ENCODE measurements around the gene SAMM50.

Gene SAMM50

DNA sequence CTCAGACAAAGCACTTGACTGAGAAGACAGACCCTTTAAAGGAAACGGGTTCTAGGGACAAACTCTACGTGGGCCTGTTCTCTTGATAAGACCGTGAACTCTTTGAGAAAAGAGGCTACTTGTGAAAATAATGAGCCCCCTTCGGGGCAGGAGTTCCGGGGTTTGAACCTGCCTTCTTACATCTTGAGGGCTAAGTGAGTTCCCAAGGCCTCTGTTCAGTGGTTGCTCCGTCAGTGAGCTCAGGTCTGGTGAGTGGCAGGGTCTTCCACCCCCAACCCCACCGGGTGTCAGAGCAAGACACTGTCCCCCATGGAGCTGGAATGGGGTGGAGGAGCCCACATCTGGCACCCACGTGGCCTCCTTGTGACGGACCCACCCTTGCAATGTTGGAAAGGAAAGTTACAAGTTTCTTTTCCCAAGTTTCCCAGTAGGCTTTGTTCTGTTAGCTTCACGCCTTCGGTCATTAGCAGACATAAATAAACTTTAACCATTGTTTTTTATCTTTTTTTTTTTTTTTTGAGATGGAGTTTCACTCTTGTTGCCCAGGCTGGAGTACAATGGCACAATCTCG is 6.3 kb upstream of the SAMM50 start:
- DNase-seq: no peak

DNA sequence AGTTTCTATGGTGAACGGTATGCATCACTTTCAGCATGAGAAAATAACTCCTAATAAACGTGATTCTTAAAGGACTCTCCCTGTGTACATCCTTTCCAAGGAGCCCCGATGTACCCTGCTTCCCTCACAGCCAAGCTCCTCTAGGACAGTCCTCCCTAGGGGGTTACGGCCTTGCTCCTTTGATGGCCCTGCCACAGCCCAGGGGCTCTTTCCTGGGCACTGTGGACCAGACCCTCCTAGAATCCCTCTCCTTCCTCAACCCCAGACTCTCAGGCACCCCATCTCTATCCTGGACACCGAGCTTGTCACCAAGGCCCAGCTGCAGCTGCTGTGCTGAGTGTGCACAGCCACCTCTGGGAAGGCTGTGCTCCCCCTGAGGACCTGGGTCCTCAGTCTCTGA is 3.9 kb upstream of the SAMM50 start:
- DNase-seq: no peak

DNA sequence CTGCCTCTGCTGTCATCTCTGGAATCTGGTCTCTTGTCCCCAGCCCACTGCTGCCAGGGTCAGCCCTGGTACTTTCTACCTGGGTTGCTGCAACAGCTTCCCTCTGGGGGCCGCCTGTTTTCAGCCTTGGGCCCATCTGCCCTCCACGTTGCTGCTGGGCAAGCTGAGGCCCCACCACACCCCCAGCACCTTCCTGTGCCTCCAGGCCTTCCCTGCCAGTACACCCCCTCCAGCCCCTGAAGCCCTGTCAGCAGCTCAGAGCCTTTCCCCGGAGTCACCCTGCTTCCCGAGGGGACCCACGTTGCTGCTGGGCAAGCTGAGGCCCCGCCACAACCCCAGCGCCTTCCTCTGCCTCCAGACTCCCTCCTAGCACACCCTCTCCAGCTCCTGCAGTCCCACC is 3.3 kb upstream of the SAMM50 start:
- DNase-seq: no peak

DNA sequence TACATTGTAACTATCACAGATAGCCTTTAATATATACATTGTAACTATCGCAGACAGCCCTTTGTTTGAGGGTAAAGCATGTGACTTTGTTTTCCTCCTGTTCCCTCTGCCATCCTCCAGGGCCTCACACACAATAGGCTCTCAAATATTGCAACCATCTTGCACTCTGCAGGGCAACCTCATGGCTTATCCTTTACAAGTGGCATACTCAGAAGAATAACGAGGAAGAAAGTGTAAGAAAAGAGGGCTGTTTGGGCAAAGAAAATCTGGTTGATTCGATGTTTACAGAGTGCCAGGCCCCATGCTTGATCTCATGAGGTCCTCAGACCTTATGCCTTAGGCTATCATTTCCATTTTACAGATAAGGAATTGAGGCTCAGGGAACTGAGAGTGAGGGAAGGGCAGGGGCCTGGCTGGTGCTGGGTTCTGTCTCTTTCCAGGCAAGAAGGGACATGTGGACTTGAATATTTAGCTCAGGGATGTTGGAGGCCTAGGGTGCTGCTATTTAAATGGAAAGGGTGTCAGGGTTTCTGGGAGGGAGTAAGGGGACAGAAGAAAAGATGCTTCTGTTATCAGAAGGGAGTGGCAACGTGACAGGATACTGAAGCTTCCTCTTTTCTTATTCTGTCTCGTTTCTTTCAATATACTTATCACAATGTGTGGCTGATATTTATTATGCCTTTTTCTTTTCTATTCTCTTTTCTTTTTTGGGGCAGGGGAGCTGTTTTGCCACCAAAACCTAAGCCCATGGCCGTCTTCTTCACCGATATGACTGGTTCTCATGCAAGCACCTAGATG is 1.1 kb upstream of the SAMM50 start:
- no peak for DNase-seq

DNA sequence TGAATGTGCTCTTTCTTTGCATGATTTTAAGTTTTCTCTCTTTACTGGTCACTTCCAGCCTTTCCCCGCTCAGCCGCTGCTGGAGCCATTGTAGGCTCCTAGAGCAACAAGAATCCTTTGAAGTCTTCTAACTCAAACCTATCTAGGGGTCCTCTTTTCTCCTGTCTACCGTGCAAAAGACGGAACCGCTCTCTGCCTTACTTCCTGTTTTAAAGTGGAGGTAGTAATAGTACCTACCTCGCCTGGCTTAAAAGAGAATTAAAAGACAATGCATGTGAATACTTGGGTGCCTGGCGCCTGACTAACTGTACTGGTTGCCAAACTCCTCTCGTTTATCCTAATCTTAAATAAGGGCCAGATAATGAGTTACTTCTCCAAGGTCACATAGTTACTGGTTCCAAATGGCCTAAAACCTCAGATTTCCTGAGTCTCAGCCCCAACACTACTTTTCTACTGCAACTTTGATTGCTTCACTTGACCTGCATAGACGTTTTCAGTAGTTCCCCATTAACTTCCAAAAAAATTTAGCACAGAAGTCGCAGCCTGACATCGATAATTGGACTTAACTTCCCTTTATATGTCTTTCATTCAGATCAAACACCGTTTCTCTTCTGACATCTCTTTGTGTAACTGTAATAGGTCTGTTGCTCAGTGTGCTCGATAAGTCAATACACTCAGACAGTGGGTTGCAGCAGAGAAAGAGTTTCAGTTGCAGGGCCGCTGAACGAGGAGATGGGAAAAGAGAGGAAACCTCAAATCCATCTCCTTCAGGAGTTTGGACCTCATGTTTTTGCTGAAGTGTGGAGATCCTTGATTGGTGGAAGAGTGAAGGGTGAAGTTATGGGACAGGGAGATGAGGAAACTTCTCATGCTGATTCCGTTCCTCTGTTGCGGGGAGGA is 891 bp downstream of the SAMM50 start:
- no peak for DNase-seq

DNA sequence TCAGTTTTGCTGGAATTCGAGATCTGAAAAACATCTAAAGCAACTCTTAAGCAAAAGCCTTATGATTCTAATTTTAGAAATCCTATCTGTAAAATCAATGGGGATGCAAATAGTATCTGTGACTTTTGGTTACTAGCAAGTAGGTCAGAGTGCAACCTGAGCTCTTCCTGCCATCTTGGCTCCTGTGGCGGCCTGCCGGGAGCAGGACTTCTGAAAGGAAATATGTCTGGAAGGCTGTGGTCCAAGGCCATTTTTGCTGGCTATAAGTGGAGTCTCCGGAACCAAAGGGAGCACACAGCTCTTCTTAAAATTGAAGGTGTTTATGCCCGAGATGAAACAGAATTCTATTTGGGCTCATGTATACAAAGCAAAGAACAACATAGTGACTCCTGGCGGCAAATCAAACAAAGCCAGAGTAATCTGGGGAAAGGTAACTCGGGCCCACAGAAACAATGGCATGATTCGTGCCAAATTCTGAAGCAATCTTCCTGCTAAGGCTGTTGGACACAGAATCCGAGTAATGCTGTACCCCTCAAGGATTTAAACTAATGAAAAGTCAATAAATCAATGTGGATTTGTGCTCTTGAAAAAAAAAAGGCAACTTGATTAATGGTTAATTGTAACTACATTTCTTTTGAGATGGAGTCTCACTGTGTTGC is 1.7 kb downstream of the SAMM50 start:
- no peak for DNase-seq

DNA sequence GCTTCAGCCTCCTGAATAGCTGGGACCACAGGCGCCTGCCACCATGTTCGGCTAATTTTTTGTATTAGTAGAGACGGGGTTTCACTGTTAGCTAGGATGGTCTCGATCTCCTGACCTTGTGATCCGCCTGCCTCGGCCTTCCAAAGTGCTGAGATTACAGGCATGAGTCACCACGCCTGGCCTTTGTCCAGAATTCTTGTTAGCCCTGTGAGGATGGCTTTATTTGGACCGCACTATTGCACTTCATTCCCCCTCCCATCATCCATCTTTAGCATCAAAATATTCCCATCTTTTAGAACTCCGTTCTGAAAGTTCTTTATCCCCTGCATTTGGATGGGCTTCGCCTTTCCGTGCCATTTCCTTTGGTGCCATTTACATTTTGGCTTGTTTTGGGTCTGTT is 2.6 kb downstream of the SAMM50 start:
- DNase-seq: no peak

DNA sequence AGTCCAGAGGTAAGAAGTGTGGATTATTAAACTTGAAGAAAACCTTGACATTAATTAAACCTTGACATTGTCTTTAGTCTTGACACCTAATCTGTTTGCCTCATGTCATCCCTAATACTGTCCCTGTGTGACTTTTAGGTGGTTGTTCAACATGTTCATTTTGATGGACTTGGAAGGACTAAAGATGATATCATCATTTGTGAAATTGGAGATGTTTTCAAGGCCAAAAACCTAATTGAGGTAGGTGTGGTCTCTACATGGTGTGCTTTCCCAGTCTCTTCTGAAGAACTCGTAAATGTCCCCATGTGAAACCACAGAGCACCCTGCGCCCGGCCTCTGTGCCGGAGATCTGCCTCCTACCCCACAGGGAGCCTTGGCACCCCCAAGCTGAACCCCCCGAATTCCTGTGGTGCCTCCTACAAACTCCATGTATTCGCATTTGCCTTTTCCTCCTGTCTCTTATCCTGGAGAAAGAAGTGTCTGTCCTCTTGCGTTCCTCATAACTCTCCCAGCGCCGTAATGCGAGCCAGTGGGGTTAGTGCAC is 9.1 kb downstream of the SAMM50 start:
- DNase-seq: no peak

DNA sequence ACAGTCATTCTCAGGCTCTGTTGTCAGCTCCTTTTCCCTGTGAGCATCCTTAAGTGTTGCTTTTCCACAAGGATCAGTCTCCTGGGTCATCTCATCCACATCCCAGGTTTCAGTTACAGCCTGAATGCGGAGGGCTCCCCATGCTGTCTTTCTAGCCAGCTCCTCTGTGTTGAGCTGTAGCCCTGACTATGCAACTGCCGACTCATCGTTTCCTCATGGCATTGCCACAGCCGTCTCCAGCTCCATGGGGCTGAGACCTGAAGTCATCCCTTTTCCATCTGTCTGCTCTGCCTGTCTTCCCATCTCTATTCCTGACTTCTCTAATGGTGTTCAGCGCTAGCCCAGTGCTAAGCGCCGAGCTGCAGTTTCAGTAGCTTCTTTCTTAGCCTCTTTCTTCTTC is 11.8 kb downstream of the SAMM50 start:
- DNase-seq: no peak

DNA sequence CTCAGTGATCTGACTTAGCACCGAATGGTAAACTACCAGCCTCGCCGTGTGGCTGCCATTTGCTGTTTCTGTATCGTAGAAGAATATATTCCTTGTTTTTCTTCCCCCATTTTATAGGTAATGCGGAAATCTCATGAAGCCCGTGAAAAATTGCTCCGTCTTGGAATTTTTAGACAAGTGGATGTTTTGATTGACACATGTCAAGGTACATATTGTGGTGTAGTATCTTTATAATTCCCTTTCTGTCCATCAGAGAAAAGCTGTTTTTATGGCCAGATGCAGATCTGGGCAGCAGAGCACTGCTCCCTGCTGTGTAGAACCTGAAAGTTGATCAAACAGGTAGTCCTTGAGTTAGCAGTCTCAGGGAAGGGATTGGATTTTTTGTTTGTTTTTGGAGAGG is 13.4 kb downstream of the SAMM50 start:
- no peak for DNase-seq

DNA sequence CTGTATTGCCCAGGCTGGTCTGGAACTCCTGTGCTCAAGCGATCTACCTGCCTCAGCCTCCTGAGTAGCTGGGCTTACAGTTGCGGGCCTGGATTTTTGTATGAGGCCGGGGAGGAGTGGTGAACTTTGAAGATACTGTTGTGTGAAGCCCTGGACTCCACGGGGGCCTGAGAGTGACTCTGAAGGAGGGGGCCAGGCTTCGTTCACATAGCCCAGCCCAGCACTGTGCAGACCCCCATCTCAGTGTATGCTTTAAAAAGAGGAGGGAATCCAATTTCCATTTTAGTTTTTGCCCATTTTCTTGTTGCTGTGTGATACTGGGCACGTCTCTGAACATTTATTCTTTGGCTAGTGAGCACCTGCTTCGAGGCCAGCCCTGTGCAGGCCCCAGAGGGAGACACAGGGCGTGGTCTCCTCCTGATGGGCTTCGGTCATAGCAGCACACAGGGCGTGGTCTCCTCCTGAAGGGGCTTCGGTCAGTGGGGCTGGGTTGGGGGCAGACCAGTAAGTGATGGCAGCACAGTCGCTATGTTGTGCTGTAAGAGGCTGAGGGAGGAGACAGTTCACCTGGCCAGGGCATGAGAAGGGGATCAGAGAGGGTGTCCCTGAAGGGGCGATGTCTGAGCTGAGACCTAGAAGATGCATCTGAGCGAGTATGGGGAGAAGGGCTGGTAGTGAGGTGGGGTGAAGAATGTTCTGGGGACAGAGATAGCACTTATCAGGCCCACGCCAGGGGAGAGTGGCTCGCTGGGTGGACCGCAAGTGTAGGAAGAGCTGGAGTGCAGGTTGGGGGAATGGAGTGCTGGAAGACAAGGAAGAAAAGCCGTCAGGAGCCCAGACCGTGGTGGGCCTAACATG is 14.0 kb downstream of the SAMM50 start:
- DNase-seq: no peak

DNA sequence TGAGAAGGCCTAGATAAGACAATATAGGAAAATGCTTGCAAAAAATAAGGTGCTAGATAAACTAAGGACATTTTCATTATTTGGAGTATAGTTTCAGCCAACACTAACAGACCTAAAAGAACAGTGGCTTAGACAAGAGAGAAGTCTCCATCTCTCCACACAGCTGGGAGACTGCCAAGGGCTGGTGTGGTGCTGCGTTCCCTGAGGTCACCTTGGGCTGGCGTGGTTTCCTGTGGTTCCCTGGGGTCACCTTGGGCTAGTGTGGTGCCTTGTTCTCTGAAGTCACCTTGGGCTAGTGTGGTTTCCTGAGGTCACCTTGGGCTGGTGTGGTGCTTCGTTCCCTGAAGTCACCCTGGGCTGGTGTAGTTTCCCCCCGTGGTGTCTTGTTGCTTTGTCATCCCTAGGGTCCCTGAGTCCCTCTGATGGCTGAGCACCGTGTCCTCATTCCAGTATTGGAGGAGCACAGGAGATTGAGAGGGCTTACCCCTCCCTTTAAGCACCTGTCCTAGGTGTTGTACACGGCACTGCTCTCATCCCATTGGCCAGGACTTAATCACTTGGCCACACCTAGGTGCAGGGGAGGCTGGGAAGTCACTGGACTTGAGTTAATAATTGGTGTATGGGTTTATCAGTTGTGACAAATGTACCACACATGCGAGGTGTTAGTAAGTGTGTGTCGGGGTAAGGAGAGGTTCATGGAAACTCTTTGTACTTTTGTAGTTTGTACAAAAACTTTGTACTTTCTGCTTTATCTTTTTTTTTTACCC is 14.9 kb downstream of the SAMM50 start:
- DNase-seq: no peak

DNA sequence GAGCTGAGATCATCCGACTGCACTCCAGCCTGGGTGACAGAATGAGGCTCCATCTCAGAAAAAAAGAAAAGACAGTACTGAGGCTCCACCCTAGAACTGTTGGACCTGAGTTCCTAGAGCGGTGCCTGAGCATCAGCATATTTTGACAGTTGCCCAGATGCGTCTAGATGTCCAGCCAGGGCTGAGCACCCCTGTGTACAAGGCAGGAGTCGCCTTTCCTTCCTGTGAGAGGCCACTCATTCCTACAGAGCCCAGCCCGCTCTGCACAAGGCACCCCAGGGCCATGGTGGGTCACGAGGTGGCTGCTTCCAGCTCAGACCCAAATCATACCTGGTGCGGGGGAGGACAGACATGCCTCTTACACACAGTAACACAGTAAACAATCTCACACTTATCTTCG is 15.9 kb downstream of the SAMM50 start:
- no peak for DNase-seq

DNA sequence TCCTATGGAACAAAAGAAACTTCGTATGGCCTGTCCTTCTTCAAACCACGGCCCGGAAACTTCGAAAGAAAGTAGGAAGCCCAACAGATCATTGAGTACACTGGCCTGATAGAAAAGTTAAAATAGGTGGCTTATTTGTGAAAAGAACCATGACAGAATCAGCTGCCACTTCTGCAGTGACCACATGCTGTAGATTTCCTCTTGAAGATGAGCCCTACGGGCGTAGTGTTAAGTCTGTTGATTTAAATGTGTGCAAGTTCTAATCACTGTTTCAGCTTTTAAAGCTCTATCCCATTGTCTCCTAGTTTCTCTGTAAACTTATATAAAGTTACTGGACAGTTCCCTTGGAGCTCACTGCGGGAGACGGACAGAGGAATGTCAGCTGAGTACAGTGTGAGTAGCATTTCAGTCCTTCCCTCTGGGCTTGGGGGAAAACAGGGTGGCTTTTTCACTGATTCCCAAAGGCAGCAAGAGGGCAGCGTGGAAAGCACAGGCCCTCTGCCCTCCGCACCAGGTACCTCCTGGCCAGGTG is 17.8 kb downstream of the SAMM50 start:
- no peak for DNase-seq

DNA sequence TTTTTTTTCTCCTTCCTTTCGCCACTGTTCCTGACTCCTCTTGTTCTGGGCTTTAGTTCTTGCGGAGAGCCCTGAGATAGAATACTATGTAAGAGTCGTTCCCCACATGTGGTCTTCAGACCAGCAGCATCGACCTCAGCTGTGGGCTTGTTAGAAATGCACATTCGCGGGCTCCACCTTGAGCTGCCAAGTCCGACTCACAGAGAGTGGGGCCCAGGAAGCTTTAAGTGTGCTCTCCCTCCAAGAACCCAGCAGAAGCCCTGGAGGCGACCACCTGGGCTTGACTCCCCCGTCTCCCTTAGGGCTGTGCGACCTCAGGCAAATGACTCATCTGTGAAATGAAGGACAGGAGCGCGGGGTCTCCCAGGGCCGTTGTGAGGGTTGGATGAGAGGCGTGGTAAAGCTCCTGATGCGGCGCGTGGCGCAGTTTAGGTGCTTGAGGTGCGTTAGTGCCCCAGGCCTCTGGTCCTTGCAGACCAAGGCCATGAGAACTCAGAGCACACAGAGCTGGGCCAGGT is 18.8 kb downstream of the SAMM50 start:
- no peak for DNase-seq

DNA sequence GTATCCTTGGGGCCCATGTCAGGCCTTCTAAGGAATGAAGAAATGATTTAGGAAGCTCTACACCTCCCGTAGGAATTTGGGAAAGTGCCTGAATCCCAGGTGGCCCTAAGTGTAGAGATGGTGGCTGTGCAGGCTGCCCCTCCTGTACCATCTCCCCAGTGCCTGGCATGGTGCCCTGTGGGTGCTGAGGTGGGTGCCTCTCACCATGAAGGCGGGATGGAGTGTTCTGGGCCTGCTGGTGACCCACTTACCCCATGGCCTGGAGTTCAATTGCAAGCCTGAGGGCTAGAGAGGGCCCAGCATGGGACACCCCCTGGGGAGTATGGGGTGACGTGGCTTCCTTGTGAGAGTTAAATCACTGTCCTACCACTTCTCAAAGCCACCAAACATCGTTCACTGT is 19.8 kb downstream of the SAMM50 start:
- DNase-seq: no peak

DNA sequence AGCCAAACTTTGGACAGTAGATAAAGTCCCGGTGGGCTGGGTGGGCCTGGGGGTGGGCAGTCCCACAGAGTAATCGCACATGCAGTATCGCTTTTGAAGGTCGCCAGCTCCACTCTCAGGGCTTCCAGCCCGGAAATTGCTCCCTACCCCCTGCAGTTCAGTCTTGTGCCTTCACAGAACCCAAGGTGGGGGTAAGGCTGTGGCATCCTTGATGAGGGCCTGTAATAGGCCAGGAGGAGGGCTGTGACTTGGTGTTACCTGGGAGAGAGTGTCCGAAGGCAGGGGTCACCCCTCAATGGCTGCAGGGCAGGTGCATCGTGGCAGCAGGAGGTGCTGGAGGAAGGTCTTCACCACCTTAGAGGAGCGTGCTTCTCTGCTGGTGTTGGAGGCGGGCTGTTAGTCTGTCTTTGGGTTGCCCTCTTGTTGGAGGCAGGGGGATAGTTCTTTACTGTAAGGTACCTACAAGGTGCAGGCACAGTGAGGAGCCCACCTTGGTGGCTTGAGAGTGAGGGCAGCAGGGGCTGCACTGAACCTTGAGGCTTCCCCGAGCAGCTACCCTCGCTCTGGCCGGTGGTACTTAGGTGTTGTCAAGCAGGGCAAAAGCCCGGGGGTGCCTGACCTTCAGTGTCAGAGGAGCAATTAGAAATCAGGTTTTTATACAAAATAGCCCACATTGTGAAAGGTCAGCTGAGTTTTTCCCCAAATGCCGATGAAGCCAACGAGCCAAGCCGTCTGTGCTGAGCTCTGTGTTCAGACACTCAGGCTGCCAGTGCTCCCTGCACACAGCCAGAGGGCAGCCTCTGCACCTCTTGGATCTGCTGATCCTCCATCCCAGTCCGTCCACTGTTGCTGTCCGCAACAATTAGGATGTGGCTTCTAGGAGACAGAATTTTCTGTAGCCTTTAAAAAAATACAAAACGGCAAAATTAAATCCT is 21.9 kb downstream of the SAMM50 start:
- no peak for DNase-seq

DNA sequence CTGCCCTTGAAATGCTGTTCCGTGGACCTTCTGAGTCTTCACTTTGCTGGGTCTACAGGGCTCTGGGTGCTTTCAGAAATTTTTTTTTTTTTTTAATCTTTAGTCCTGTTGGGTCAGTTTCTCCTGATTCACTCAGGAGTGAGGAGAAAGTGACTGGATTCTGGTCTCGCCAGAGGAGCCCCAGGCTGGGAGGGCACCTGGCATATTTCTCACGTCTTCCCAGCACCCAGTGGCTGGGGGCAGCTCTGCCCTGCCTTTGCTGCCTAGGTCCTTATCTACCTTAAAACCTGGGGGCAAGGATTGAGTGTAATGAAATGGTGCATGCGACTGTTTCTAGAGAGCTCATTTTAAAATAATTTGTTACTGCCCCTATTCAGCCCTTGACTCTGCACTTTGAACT is 23.3 kb downstream of the SAMM50 start:
- no peak for DNase-seq

DNA sequence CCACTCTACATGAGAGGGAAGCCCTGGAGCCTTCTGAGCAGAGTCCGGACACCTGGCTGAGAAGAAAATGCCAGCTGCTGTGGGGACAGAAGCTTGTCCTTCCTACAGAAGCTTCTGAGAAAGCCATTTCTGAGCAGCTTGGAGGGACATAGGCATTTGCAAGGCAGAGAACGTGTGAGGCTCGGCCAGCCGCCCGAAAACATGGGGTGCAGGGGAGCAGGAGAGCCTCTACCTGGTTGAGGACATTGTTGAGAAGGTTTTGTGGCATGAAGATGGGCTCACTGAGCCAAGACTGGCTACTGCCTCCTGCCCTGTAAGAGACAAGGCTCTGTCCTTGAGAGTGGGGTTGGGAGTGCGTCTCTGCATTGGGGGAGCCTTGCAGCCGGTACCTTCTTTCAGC is 25.3 kb downstream of the SAMM50 start:
- no peak for DNase-seq

DNA sequence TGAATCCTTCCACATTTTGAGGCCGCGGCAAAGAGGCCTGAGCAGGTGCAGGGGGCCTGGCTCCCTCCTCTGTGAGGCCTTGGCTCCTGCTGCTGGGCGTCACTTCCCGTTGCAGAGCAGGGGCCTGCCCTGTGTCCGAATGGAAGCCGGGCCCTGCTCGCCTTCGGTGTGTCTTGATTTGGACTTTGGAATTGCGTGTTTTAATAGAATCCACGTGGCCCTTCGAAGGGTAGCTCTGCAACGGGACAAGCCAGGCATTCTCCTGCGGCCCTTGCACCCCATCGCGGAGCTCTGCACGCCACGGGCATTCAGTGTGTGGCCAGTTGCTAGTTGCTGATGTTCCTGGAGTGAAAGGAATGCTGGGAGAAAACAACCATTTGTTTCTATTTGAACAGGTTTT is 25.8 kb downstream of the SAMM50 start:
- no peak for DNase-seq

Measured in activated CD4-positive, alpha-beta T cell treated with anti-CD3 and anti-CD28 coated beads, Interleukin-2, amount 50 U/mL, for 1 hour (primary cell).